Measurements from ENCODE around the gene TTBK2. TPM values are rescaled to one million over a fixed set of nuclear protein-coding genes. Genes with fewer than 3 reads are reported as not detected.

The TTBK2 gene
- polyA plus RNA-seq, 1 donor from 2014 or later = 15.2 TPM

DNA sequence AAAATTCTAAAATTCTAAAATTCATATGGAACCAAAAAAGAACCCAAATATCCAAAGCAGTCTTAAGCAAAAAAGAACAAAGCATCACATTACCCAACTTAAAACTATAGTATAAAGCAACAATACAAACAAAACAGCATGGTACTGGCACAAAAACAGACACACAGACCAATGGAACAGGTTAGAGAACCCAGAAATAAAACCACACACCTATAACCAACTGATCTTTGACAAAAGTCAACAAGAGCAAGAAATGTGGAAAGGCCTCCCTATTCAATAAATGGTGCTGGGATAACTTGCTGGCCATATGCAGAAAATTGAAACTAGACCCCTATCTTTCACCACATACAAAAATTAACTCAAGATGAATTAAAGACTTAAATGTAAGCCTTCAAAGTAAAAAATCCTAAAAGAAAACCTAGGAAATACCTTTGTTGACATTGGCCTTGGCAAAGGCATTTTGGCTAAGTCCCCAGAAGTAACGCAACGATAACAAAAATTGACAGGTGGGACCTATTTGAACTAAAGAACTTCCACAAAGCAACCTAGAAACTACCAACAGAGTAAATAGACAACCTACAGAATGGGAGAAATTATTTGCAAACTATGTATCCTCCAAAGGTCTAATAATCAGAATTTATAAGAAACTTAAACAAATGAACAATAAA lies 56.9 kb downstream of the TTBK2 start:
- Histone ChIP-seq H3K4me2 (ENCODE audit: low read length) (no peak overlapping the region), H3K36me3 (ENCODE audit: insufficient read depth, low read length) (no peaks in the 10 kb centered on the region), H3K9me3 (ENCODE audit: low read length) (no peaks in the 10 kb centered on the region), H4K20me1 (ENCODE audit: insufficient read depth) (no peaks in the 10 kb centered on the region), H3K9me2 (ENCODE audit: insufficient read depth, low read length) (no peaks in the 10 kb centered on the region), H3F3A (ENCODE audit: insufficient read depth, low read length, poor library complexity, severe bottlenecking) (no peaks in the 10 kb centered on the region), H3K79me2 (replicated peaks; ENCODE audit: insufficient read depth, low read length) (no peaks in the 10 kb centered on the region), H3K4me3 (ENCODE audit: low read length) (no peak overlapping the region), H3K27ac (ENCODE audit: low read length) (no peak overlapping the region), H3K27me3 (ENCODE audit: insufficient read depth, low read depth, low read length) (no peaks in the 10 kb centered on the region), H2AFZ (ENCODE audit: low read depth, low read length) (no peak overlapping the region), H3K9ac (ENCODE audit: low read length) (no peak overlapping the region)
- no peak for TF ChIP-seq POLR2AphosphoS5 (IDR thresholded peaks at IDR 0.05)
- TF ChIP-seq RAD21 (conservative IDR thresholded peaks at IDR 0.05) = no peak
- TF ChIP-seq TAF1 (IDR thresholded peaks at IDR 0.05; ENCODE audit: low read depth) = no peak
- TF ChIP-seq MXI1 (conservative IDR thresholded peaks at IDR 0.05; ENCODE audit: poor library complexity, severe bottlenecking) = no peak
- TF ChIP-seq EZH2 (IDR thresholded peaks at IDR 0.05; ENCODE audit: borderline replicate concordance, insufficient read depth, low read length, poor library complexity, severe bottlenecking) = no peak

DNA sequence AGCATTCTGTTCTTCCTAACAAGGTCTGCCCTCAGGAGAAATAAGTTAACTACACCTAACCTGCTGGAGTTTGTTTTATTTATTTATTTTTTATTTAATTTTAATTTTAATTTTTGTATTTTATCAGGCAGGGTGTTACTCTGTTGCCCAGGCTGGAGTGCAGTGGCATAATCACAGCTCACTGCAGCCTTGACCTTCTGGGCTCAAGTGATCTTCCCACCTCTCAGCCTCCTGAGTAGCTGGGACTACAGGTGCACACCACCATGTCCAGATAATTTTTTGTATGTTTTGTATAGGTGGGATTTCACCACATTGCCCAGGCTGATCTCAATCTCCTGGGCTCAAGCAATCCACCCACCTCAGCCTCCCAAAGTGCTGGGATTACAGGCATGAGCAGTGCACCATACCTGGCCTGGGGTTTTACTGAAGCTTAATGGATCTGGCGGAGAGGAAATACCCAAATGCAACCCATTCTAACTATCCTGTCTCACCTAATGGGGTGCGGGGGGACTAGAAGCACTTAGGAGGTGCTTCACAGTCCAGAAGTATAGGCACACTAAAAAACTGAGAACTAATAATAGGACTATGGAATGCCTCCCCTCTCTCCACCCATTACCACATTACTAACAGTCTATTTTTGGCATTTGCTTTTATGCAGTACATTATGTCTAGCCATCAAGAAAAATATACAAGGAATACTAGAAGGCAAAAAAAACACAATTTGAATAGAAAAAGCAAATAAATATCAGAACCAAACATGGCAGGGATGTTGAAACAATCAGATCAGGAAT lies 61.4 kb downstream of the TTBK2 start:
- Histone ChIP-seq H2AFZ (ENCODE audit: low read depth, low read length) (no peak overlapping the region), H3K4me2 (ENCODE audit: low read length) (no peak overlapping the region), H3K9me2 (ENCODE audit: insufficient read depth, low read length) (no peaks in the 10 kb centered on the region), H3F3A (ENCODE audit: insufficient read depth, low read length, poor library complexity, severe bottlenecking) (no peaks in the 10 kb centered on the region), H3K9ac (ENCODE audit: low read length) (no peak overlapping the region), H4K20me1 (ENCODE audit: insufficient read depth) (no peaks in the 10 kb centered on the region), H3K27me3 (ENCODE audit: insufficient read depth, low read depth, low read length) (no peaks in the 10 kb centered on the region), H3K36me3 (ENCODE audit: insufficient read depth, low read length) (no peaks in the 10 kb centered on the region), H3K9me3 (ENCODE audit: low read length) (no peaks in the 10 kb centered on the region), H3K4me3 (ENCODE audit: low read length) (no peak overlapping the region), H3K27ac (ENCODE audit: low read length) (no peak overlapping the region), H3K79me2 (replicated peaks; ENCODE audit: insufficient read depth, low read length) (no peaks in the 10 kb centered on the region)
- no peak for TF ChIP-seq SMC3 (conservative IDR thresholded peaks at IDR 0.05; ENCODE audit: poor library complexity)
- no peak for TF ChIP-seq EZH2 (IDR thresholded peaks at IDR 0.05; ENCODE audit: borderline replicate concordance, insufficient read depth, low read length, poor library complexity, severe bottlenecking)
- no peak for TF ChIP-seq POLR2AphosphoS5 (IDR thresholded peaks at IDR 0.05)
- TF ChIP-seq TAF1 (IDR thresholded peaks at IDR 0.05; ENCODE audit: low read depth) = no peak
- TF ChIP-seq MXI1 (conservative IDR thresholded peaks at IDR 0.05; ENCODE audit: poor library complexity, severe bottlenecking) = no peak
- TF ChIP-seq, protein P1, sequence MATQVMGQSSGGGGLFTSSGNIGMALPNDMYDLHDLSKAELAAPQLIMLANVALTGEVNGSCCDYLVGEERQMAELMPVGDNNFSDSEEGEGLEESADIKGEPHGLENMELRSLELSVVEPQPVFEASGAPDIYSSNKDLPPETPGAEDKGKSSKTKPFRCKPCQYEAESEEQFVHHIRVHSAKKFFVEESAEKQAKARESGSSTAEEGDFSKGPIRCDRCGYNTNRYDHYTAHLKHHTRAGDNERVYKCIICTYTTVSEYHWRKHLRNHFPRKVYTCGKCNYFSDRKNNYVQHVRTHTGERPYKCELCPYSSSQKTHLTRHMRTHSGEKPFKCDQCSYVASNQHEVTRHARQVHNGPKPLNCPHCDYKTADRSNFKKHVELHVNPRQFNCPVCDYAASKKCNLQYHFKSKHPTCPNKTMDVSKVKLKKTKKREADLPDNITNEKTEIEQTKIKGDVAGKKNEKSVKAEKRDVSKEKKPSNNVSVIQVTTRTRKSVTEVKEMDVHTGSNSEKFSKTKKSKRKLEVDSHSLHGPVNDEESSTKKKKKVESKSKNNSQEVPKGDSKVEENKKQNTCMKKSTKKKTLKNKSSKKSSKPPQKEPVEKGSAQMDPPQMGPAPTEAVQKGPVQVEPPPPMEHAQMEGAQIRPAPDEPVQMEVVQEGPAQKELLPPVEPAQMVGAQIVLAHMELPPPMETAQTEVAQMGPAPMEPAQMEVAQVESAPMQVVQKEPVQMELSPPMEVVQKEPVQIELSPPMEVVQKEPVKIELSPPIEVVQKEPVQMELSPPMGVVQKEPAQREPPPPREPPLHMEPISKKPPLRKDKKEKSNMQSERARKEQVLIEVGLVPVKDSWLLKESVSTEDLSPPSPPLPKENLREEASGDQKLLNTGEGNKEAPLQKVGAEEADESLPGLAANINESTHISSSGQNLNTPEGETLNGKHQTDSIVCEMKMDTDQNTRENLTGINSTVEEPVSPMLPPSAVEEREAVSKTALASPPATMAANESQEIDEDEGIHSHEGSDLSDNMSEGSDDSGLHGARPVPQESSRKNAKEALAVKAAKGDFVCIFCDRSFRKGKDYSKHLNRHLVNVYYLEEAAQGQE (IDR thresholded peaks at IDR 0.05; ENCODE audit: borderline replicate concordance) = no peak
- TF ChIP-seq EP300 (conservative IDR thresholded peaks at IDR 0.05; ENCODE audit: poor library complexity, severe bottlenecking) = no peak
- TF ChIP-seq, protein P2, sequence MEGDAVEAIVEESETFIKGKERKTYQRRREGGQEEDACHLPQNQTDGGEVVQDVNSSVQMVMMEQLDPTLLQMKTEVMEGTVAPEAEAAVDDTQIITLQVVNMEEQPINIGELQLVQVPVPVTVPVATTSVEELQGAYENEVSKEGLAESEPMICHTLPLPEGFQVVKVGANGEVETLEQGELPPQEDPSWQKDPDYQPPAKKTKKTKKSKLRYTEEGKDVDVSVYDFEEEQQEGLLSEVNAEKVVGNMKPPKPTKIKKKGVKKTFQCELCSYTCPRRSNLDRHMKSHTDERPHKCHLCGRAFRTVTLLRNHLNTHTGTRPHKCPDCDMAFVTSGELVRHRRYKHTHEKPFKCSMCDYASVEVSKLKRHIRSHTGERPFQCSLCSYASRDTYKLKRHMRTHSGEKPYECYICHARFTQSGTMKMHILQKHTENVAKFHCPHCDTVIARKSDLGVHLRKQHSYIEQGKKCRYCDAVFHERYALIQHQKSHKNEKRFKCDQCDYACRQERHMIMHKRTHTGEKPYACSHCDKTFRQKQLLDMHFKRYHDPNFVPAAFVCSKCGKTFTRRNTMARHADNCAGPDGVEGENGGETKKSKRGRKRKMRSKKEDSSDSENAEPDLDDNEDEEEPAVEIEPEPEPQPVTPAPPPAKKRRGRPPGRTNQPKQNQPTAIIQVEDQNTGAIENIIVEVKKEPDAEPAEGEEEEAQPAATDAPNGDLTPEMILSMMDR (IDR thresholded peaks at IDR 0.05; ENCODE audit: poor library complexity, severe bottlenecking) = no peak
- no peak for TF ChIP-seq RAD21 (conservative IDR thresholded peaks at IDR 0.05)
